Measurements from ENCODE around the gene INPP1. TPM values are rescaled to one million over a fixed set of nuclear protein-coding genes. Genes with fewer than 3 reads are reported as not detected.

The INPP1 gene
- total RNA-seq, 1 donor from 2014 or later = 15.3 TPM

DNA sequence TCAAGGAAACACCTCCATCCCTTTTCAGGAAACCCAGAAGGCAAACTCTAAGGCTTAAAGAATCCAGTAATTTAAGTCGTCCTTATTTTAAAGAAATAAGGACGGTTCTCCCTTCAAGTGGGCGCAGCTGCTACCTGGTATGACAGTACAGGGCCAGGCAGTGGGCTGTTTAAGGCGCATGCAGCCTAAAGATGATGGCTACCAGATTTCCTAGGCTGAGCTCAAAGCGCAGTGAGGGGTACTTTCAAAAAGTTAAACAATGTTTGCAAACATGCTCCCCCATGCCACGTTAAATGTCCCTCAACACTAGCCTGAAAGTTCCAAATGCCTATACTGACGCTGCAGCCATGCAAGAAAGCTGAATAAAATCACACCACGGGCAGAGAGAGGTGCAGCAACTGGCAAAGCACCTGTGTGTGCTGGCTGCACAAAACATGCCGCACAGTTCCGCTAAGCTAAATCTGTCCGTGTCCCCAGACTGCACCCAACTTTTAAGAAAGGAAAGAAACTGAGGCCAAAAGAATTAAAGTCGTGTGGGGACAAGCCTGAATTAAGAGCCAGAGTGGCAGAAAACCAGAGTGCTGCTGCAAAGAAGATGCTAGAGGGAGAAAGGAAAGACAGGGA, 24.3 kb upstream of the INPP1 start:
- Mint-ChIP-seq H3K4me1 (peaks cover 32% of the 10 kb centered on the region), H3K9me3 (no peaks in the 10 kb centered on the region), H3K27me3 (ENCODE audit: low read depth) (no peaks in the 10 kb centered on the region), H3K27ac (ENCODE audit: unreplicated experiment) (peak overlapping the region; percentile 72), H3K36me3 (ENCODE audit: low read depth) (no peaks in the 10 kb centered on the region), H3K4me3 (peak overlapping the region; percentile 96)
- TF ChIP-seq, protein P1, sequence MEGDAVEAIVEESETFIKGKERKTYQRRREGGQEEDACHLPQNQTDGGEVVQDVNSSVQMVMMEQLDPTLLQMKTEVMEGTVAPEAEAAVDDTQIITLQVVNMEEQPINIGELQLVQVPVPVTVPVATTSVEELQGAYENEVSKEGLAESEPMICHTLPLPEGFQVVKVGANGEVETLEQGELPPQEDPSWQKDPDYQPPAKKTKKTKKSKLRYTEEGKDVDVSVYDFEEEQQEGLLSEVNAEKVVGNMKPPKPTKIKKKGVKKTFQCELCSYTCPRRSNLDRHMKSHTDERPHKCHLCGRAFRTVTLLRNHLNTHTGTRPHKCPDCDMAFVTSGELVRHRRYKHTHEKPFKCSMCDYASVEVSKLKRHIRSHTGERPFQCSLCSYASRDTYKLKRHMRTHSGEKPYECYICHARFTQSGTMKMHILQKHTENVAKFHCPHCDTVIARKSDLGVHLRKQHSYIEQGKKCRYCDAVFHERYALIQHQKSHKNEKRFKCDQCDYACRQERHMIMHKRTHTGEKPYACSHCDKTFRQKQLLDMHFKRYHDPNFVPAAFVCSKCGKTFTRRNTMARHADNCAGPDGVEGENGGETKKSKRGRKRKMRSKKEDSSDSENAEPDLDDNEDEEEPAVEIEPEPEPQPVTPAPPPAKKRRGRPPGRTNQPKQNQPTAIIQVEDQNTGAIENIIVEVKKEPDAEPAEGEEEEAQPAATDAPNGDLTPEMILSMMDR (conservative IDR thresholded peaks at IDR 0.05) = no peak
- DNase-seq (ENCODE audit: low read depth, low spot score) = peak; percentile 3

DNA sequence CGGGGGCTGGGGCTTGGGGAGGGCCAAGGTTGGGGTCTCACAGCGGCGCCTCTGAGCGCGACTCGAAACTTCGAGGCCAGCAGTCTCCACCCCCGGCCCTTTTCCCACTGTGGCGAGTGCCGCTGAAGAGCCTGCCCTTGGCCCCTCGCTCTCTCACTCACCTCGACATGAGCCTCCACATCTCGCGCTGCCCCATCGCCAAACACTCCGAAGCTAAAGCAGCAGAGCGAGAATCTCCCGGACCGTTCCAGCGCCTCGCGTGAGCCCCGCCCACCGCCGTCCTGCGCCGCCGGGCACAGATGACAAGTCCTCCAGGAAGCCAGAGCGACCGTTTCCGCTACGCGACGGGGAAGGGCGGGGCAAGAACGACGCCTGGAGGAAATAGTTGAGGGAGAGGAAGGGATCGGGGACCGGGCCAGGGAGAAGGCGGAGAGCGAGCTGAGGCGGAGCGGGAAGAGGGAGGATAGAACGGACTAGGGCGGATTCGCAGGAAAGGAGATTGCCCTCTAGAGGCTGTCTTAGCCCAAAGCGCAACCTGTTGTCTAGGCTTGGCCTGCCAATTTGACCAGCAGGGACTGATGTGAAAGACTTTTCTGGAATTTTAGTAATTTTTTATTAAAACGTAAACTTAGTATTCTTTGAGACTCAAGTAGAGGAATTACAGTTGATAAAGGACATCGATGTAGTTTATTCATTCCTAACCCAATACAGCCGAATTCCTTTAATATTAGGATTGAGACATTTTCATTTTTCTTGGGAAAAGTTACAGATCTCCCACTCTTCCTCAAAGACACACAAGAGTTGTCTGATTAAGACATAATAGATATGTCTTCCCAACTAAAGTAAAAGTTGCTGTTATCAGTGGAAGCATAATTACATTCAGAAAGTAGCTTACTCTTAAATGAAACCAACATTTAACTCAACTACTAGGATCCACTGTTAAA, 23.6 kb upstream of the INPP1 start, which contains the start of gene HIBCH:
Gene HIBCH, minus strand, starts transcription at position 272 of the 944 bp plus-strand sequence. Its CDS starts 76 bp downstream, at position 196.
- peak; percentile 96 for DNase-seq (ENCODE audit: low read depth, low spot score)
- Mint-ChIP-seq H3K9me3 (no peaks in the 10 kb centered on the region), H3K36me3 (ENCODE audit: low read depth) (no peaks in the 10 kb centered on the region), H3K4me3 (peak within 1 kb of the TSS; percentile 96), H3K27me3 (ENCODE audit: low read depth) (peaks cover 3% of the 10 kb centered on the region), H3K4me1 (peaks cover 32% of the 10 kb centered on the region), H3K27ac (ENCODE audit: unreplicated experiment) (peak within 1 kb of the TSS; percentile 72)
- TF ChIP-seq, protein P1 (conservative IDR thresholded peaks at IDR 0.05) = peak; percentile 81

DNA sequence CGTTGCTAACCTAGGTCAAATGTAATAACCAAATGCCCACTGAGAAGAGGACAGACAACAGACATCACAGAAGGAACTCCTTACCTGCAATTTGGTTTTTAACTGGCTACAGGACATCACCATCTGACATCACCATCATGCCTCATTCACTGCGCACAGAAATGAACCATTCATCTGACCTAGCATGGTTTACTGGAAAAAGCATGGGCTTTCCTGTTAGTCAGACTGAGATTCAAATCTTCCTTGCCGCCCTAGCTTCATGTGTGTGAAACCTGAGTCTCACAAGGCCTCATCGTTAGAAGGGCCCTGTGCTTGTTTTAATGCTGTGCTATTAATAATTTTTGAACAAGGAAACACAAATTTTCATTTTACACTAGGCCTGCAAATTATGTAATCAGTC, 22.7 kb upstream of the INPP1 start:
- TF ChIP-seq, protein P1 (conservative IDR thresholded peaks at IDR 0.05) = no peak
- H3K36me3 Mint-ChIP-seq (ENCODE audit: low read depth) = no peaks in the 10 kb centered on the region
- no peak overlapping the region for H3K27ac Mint-ChIP-seq (ENCODE audit: unreplicated experiment)
- peaks cover 3% of the 10 kb centered on the region for H3K27me3 Mint-ChIP-seq (ENCODE audit: low read depth)
- peak overlapping the region; percentile 5 for H3K4me3 Mint-ChIP-seq
- H3K9me3 Mint-ChIP-seq = no peaks in the 10 kb centered on the region
- no peak for DNase-seq (ENCODE audit: low read depth, low spot score)
- peaks cover 27% of the 10 kb centered on the region for H3K4me1 Mint-ChIP-seq

DNA sequence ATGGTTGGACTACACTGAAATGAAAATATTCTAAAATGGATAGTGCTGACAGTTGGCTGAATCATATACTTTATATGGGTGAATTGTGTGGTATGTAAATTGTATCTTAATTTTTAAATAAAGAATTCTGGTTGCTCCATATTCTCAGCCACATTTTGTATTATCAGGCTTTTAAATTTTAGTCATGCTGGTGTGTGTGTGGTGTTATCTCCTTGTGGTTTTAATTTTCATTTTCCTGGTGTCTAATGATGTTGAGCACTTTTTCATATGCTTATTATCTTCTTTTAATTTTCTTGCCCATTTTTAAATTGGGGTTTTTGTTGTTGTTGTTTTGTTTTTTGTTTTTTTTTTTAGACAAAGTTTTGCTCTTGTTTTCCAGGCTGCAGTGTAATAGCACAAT, 20.0 kb upstream of the INPP1 start:
- Mint-ChIP-seq H3K4me1 (peaks cover 14% of the 10 kb centered on the region), H3K9me3 (no peaks in the 10 kb centered on the region), H3K36me3 (ENCODE audit: low read depth) (no peaks in the 10 kb centered on the region), H3K27me3 (ENCODE audit: low read depth) (peaks cover 3% of the 10 kb centered on the region), H3K4me3 (no peak overlapping the region), H3K27ac (ENCODE audit: unreplicated experiment) (no peak overlapping the region)
- DNase-seq (ENCODE audit: low read depth, low spot score) = no peak
- TF ChIP-seq, protein P1 (conservative IDR thresholded peaks at IDR 0.05) = no peak

DNA sequence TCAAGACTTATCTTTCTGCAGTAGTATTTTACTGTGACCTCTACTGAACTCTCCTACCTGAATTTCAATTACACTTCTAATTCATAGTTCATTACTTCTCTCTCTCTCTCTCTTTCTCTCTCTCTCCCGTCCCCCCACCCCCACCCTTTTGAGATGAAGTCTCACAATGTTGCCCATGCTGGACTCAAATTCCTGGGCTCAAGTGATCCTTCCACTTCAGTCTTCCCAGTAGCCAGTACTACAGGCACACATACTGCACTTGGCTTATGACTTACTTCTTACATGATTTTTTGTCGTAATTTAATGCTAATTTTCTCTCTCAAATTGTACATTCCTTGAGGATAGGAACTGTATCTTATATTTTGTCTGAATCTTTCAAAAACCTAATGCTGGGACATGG, 17.8 kb upstream of the INPP1 start:
- Mint-ChIP-seq H3K27me3 (ENCODE audit: low read depth) (peaks cover 3% of the 10 kb centered on the region), H3K36me3 (ENCODE audit: low read depth) (no peaks in the 10 kb centered on the region), H3K4me1 (peaks cover under 1% of the 10 kb centered on the region), H3K4me3 (no peak overlapping the region), H3K27ac (ENCODE audit: unreplicated experiment) (no peak overlapping the region), H3K9me3 (no peaks in the 10 kb centered on the region)
- TF ChIP-seq, protein P1 (conservative IDR thresholded peaks at IDR 0.05) = no peak
- no peak for DNase-seq (ENCODE audit: low read depth, low spot score)
